Peyer's patch (tissue), 4 donors: Measurements from ENCODE around the gene COL13A1.

ENCODE experiments used
- CTCF ChIP-seq, 6 experiments: fragments of 450-650 bp in 4 of 6; fragments of 200-600 bp in 2 of 6; sonication (generic) in 1 of 6; IDR thresholded peaks; one replicate each; pipeline ENCODE4 v1.5.1; 2017 to 2019; ENCODE audit warnings: antibody characterized with exemption in 6 of 6, mild to moderate bottlenecking in 3 of 6, moderate library complexity in 1 of 6
- POLR2A ChIP-seq, 2 donors: fragments of 450-650 bp; IDR thresholded peaks; one replicate each; pipeline ENCODE4 v1.5.1; 2017; ENCODE audit warnings: antibody characterized with exemption in 2 of 2, mild to moderate bottlenecking in 2 of 2, moderate library complexity in 2 of 2

GRCh38 chr10:69957241-69957885, 155.7 kb downstream of the COL13A1 start:
- no peak for TF ChIP-seq CTCF (IDR thresholded peaks at IDR 0.05)
- TF ChIP-seq POLR2A (IDR thresholded peaks at IDR 0.05) = no peak
